RWPE1 (cell line): Measurements from ENCODE around the gene RBP4.
A peak's percentile ranks its signal among the peaks of the same experiment; 100 is the strongest.

Source experiments
- CTCF ChIA-PET: fragments of 350-600 bp; sonication (Branson Sonifier 250); formaldehyde crosslinking; extraction: SDS; loops from one replicate; lab custom pipeline; 2021; lab: Yijun Ruan, JAX
- POLR2A ChIA-PET: fragments of 400-600 bp; formaldehyde crosslinking; extraction: SDS; loops from one replicate; lab custom pipeline; 2020; ENCODE audit warnings: antibody characterized with exemption; ENCODE audit not compliant: low non-redundant PET; lab: Yijun Ruan, JAX
- DNase-seq: peaks from one replicate; pipeline ENCODE4 v3.0.0; 2012; ENCODE audit warnings: low spot score
- H3K27ac ChIP-seq: fragments of 450-650 bp; 2 replicates; pipeline ENCODE4 v1.5.1; 2017
- TF ChIP-seq, protein P1 (sequence below): fragments of 450-650 bp; conservative IDR thresholded peaks from 2 replicates; pipeline ENCODE4 v1.5.1; 2017; ENCODE audit warnings: low read depth, mild to moderate bottlenecking

RBP4 gene

DNA sequence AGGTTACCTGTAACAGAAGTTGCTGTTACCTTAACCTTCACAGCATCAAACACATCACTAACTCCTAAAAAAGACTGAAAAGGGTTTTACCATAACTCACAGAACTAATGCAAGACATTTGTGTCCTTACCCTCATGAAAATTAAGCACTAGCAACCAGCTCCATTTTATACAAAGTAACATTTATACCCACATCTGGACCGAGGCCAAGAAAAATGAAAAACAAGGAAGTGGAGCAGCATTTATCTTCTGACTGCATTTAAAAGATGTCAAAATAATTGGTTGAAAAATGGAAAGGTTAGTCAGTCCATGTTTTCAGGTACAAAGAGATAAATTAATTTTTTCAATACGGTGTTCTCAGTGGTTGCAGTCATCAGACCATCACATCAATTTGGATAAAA, 3.1 kb upstream of the RBP4 start:
- CTCF ChIA-PET = interaction anchor here (0.8 to 1.0 kb wide), 3 partner anchors 13 to 49 kb away, joined by 3 to 4 read pairs (median 3); no protein-coding TSS in a partner anchor

DNA sequence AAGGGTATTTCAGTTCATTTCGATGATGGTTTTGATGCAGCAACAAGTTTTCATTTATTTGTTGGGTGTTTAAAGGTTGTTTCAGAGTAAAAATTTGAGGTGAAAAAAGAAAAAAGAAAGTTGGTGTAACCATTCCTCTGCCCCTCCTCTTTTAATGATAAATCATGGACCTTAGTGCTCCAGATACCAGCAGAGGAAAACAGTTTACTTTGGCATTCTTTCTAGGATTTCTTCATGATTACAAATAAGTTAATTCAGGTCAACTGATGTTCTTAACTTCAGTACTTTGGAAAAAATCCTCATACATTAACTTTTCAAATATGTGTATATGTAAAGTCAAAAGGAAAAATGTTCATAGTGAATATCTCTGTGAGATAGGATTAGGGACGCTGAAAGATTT, 2.0 kb upstream of the RBP4 start:
- TF ChIP-seq, protein P1, sequence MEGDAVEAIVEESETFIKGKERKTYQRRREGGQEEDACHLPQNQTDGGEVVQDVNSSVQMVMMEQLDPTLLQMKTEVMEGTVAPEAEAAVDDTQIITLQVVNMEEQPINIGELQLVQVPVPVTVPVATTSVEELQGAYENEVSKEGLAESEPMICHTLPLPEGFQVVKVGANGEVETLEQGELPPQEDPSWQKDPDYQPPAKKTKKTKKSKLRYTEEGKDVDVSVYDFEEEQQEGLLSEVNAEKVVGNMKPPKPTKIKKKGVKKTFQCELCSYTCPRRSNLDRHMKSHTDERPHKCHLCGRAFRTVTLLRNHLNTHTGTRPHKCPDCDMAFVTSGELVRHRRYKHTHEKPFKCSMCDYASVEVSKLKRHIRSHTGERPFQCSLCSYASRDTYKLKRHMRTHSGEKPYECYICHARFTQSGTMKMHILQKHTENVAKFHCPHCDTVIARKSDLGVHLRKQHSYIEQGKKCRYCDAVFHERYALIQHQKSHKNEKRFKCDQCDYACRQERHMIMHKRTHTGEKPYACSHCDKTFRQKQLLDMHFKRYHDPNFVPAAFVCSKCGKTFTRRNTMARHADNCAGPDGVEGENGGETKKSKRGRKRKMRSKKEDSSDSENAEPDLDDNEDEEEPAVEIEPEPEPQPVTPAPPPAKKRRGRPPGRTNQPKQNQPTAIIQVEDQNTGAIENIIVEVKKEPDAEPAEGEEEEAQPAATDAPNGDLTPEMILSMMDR = no peak
- H3K27ac ChIP-seq = no peak overlapping the region
- no peak for DNase-seq
- CTCF ChIA-PET = no interaction called here
- POLR2A ChIA-PET = no interaction called here

More for the DNA sequence above, 3.1 kb upstream of the RBP4 start:
- no peak overlapping the region for H3K27ac ChIP-seq
- no peak for DNase-seq
- POLR2A ChIA-PET = no interaction called here
- TF ChIP-seq, protein P1 = no peak

DNA sequence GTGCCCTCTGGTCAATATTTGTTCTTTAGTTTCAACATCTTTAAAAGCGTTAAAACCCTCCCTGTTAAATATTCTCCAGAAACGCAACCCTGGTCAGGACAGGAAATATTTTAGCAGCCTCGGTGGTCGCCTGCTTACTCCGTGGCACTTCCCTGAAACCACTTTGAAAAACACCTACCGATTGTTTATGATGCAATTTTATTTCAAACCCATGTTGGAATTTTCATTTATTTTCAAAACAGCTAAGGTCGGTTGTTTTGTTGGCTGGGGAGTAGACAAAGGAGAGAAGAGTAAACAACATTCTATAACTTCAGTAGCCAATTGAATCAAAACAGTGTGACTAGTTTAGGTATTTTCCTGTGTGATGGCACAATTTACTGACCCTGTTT, 733 bp upstream of the RBP4 start:
- no peak for DNase-seq
- CTCF ChIA-PET = no interaction called here
- no peak overlapping the region for H3K27ac ChIP-seq
- TF ChIP-seq, protein P1 = no peak
- POLR2A ChIA-PET = no interaction called here

DNA sequence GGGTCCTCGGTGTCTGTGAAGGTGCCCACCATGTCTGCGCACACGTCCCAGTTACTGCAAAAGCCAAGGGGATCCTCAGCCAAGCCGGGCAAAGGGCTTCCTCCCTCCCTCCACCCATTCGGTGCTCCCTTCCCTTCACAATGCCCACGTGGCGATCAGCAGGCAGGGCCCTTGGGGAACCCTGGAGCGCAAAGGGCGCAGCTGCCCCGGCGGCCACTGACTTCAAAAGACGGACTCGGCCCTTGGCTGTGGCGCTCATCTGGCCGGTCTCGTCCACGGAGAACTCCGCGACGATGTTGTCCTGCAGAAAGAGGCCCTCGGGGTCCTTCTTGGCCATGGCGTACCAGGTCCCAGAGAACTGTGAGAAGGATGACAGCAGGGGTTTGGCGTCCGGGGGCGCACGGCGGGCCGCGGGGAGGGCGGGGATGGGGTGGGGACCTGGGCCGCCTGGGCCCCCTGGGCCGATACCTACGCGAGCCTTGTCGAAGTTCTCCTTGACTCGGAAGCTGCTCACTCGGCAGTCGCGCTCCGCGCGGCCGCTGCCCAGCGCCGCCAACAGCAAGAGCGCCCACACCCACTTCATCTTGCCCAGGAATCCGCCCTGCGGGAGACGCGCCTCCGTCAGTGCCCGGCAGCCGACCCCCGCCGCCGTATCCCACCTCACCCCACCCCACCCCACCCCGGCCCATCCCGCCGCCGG, 439 bp downstream of the RBP4 start:
- TF ChIP-seq, protein P1 = no peak
- DNase-seq = peak; percentile 26
- no peak overlapping the region for H3K27ac ChIP-seq
- ChIA-PET CTCF (interaction anchor here (0.7 kb wide), 1 partner anchor 87 kb away, joined by 3 read pairs; no protein-coding TSS in a partner anchor), POLR2A (no interaction called here)

DNA sequence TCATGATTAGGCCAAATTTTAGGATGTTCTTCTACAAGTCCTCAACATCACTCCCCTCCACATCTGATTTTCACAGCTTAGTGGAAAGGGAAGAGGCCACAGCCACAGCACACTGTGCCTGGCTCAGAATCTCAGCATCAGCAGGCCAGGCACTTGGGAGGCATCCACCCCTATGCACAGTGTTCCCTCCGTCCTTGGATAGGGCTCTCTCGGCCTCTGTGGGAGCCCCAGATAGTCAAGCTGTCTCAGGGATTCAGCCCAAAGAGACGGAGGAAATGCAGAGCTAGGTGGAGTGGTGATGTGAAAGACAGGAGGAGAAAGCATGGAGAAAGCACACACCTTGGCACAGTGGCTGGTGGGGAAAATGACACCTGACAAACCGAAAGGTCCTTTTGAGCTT, 1.3 kb downstream of the RBP4 start:
- ChIA-PET POLR2A (no interaction called here), CTCF (interaction anchor here (0.7 kb wide), 1 partner anchor 86 kb away, joined by 3 read pairs; no protein-coding TSS in a partner anchor)
- DNase-seq = no peak
- TF ChIP-seq, protein P1 = no peak
- no peak overlapping the region for H3K27ac ChIP-seq

DNA sequence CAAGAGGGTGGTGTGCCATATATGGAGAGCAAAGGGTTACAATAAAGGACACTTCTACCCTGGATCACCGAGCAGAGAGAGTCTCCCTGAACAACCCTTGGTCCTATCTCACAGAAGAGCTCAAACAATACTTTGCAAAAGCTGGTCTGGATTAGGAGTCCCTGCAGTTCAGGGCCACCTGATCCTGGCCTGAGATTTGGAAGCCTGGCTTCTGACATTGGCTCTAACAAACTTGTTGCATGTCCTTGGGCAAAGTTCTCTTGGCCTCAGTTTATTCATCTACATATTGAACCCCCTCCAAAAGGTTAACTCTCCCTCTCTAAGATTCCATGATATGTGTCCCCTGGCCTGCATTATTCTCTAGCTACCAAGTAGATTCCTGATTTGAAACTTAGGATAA, 1.7 kb downstream of the RBP4 start:
- TF ChIP-seq, protein P1 = no peak
- POLR2A ChIA-PET = no interaction called here
- CTCF ChIA-PET = interaction anchor here (0.6 kb wide), 1 partner anchor 10 kb away, joined by 4 read pairs; no protein-coding TSS in a partner anchor
- no peak for DNase-seq
- no peak overlapping the region for H3K27ac ChIP-seq
